MG63 (cell line): ENCODE measurements around the gene FAM53A. TPM values are rescaled to one million over a fixed set of nuclear protein-coding genes. Genes with fewer than 3 reads are reported as not detected.

Experiments
- DNase-seq: peaks from one replicate; pipeline ENCODE4 v3.0.0-alpha.2; 2020
- H3K27me3 ChIP-seq: fragments of 250-450 bp; sonication (Bioruptor Pico); 2 replicates; pipeline ENCODE4 v1.5.1; 2020; ENCODE audit warnings: mild to moderate bottlenecking, moderate library complexity
- H3K36me3 ChIP-seq: fragments of 250-450 bp; sonication (Bioruptor Pico); 2 replicates; pipeline ENCODE4 v1.5.1; 2020; ENCODE audit warnings: mild to moderate bottlenecking, moderate library complexity
- H3K4me3 ChIP-seq: fragments of 250-450 bp; sonication (Bioruptor Pico); 2 replicates; pipeline ENCODE4 v1.5.1; 2020; ENCODE audit warnings: mild to moderate bottlenecking, moderate library complexity
- H3K9me3 ChIP-seq: fragments of 250-450 bp; sonication (Bioruptor Pico); 2 replicates; pipeline ENCODE4 v1.5.1; 2020; ENCODE audit warnings: mild to moderate bottlenecking, moderate library complexity
- total RNA-seq: library from RNA; depleted of rRNA; stranded (reverse); fragments of >200 nt; shearing (Covaris generic); gene quantifications from 2 replicates; pipeline ENCODE4 v1.2.3, GENCODE V29; 2014; ENCODE audit warnings: low replicate concordance

The FAM53A gene
- total RNA-seq, 1 experiment from 2014 or later, result 2.6 TPM

DNA sequence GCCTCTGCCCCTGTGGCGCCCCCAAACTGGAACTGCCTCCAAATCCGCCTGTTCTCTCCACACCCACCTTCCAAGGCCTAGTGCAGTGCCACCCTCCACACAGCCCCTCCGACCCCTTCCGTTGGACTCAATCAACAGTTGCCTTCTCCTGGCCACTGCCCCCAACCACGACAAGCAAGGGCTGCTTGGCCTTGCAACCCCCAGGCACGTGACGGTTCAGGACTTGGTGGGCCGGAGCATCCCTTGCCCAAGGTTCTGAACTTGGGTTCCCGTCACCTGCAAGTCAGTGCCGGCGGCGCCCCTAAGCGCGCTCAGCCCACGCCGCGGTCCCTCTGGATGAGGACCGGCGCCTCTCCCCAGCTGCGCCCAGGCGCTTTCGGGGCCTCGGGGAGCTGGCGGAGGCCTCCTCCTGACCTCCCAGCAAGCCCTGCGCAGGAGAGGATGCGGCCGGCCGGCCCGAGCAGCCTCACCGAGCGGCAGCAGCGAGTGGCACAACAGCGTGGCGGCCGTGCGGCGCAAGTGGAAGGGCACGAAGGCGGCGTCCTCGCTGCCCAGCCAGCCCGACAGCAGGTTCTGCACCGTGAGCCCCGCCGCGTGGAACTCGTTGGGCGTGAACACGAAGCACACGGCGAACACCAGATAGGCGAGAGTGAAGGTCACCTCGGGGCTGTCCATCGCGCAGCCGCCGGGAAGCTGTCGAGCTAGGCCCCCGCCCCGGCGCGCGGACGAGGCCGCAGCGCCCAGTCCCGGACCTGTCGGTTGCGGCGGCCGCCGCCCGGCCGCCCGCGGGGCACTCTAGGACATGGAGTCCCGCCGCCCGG is 36.3 kb upstream of the FAM53A start:
- no peaks in the 10 kb centered on the region for H3K9me3 ChIP-seq
- DNase-seq, result peak; percentile 32
- peak overlapping the region; percentile 67 for H3K4me3 ChIP-seq
- peaks cover 13% of the 10 kb centered on the region for H3K36me3 ChIP-seq
- no peaks in the 10 kb centered on the region for H3K27me3 ChIP-seq

GRCh38 chr4:1718095-1718850 is 34.2 kb upstream of the FAM53A start:
- Histone ChIP-seq H3K9me3 (no peaks in the 10 kb centered on the region), H3K4me3 (no peak overlapping the region), H3K36me3 (peaks cover 6% of the 10 kb centered on the region), H3K27me3 (no peaks in the 10 kb centered on the region)
- no peak for DNase-seq

DNA sequence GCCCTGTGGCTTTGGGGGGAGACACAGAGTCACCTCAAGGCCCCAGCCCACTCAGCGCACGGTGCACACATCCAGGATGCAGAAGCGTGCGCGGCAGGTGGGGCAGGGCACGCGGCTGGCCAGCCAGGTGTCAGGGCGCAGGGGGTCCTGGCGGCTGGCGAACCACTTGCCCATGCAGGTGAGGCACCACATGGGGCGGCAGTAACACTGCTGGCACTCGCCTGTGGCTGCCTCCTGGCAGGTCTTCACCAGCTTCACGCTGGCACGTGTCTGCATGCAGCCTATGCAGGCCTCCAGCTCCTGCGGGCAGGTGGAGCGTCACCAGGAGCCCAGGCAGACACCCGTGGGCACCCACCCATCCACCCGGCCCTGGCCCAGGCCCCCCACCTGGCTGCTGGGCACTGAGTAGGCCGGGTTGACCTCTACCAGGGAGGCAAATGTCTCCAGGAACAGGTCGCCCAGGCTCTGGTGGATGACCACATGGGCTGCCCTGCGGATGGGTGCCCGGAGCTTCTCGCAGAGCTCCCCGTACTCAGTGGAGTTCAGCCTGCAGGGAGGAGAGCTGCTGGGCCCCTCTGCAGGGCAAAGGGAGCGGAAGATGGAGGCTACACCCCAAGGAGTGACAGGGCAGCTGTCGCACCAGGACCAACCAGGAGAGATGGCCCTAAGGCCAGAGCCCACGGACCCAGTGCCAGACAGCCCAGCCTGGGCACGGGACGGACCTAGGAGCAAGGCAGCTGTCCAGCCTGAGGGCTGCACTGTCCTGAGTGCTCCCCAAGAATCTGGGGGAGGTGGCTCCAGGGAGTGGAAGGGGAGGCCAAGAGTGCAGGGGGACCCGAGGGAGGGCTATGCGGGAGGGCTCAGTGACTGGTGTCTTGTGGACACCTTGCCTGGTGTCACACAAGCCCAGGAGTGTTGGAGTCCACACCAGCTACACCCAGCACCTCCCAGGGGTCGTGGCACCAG is 33.3 kb upstream of the FAM53A start:
- no peak for DNase-seq
- Histone ChIP-seq H3K36me3 (peaks cover 3% of the 10 kb centered on the region; the same call in 1 of the 2 replicates), H3K4me3 (no peak overlapping the region), H3K9me3 (no peaks in the 10 kb centered on the region), H3K27me3 (no peaks in the 10 kb centered on the region)

DNA sequence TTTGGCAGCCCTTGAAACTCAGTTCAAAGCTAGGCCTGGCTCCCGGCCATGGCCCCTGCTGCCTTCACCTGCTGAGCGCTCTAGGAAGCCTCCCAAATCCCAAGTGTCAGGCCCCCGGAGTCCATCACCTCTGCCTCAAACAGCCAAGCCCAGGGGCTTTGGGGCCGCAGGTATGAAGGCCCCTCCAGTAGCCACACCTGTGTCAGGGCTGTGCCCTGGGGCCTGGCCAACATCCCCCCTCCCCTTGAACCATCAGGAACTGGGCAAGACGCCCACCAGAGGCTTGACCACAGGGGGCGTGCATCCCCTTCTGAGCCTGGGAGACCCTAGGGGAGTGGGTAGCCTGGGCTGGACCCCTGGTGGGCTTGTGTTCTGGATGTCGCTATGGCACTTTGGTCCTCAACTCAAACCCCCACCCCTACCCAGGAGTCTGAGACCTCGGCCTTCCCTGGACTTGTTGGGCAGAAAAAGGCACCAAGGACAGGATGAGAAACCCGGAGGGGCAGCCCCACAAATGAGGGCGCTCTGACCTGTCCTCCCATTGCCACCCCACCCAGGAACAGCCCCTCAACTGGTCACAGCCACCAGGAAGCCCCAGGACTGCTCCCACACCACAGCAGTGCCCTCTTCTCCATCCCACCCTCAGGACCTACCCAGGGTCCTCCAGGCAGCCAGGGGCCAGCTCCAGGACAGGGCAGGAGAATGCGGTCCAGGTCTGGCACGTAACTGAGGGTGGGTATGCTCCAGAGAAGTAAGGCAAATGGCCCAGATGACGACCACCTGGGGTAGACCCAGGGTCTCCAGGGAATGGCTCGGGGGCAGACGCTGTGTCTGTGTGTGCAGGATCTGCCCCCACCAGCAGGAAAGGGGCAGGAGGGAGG is 32.2 kb upstream of the FAM53A start:
- no peaks in the 10 kb centered on the region for H3K27me3 ChIP-seq
- peaks cover 3% of the 10 kb centered on the region; the same call in 1 of the 2 replicates for H3K36me3 ChIP-seq
- no peaks in the 10 kb centered on the region for H3K9me3 ChIP-seq
- DNase-seq, result no peak
- H3K4me3 ChIP-seq, result no peak overlapping the region

DNA sequence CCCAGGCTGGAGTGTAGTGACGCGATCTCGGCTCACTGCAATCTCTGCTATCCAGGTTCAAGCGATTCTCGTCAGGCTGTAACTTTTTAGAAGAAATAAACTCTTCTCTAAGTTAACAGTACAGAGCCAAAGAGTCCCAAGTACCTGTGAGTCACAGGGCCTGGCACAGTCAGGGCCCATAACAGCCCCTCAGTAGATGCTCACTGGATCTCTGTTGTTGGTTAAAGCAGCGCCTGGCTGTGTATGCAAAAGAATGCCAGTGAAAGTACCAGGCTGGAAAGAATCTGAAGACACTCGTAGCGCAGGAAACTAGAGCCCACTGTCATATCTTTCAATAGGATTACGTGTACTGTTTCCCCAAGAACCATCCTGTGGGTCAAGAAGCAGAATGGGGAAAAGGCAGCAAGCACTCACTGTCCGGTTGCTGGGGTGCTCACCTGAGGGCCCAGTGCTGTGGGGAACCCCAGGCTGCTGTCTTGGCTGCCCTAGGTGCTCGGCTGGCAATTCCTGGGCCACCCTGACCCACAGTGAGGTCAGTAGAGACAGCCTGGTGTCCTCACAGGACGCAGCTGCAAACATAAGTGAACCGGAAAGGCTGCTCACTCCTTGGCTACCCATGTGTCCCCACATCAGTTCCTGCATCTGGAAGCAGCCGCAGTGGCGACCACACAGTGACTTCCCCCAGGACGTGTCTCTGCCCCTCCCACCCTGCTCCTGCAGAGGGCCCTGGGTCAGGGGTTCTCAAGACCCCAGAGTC is 31.1 kb upstream of the FAM53A start:
- no peak overlapping the region for H3K4me3 ChIP-seq
- H3K27me3 ChIP-seq, result no peaks in the 10 kb centered on the region
- DNase-seq, result no peak
- H3K9me3 ChIP-seq, result no peaks in the 10 kb centered on the region
- peaks cover 6% of the 10 kb centered on the region for H3K36me3 ChIP-seq

DNA sequence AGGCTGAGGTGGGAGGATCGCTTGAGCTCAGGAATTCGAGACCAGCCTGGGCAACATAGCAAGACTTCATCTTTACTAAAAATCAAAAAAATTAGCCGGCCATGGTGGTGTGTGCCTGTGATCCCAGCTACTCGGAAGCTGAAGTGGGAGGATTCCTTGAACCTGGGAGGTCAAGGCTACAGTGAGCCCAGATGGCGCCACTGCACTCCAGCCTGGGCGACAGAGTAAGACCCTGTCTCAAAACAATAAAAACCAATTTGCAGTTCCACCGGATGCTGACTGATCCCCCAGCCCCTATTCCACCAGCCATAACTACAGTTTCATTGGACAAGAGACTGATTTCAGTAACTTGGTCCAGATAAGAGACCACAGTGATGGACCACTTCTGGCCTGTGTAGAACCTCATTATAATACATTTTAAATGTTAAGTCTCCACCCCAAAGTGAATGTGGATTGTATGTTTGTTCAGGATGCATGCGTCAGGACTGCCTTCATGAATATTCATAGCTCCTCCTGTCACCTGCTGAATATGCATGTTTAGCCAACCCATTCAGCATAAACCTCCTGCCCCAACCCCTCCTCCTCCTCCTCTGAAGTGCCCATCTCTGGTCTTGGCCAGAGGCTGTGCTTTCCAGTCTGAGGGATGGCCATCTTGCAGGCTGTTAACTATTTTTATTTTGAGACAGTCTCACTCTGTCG is 30.3 kb upstream of the FAM53A start:
- H3K4me3 ChIP-seq, result peak overlapping the region; percentile 64
- H3K27me3 ChIP-seq, result no peaks in the 10 kb centered on the region
- peaks cover 11% of the 10 kb centered on the region for H3K36me3 ChIP-seq
- no peaks in the 10 kb centered on the region for H3K9me3 ChIP-seq
- DNase-seq, result no peak

- Histone ChIP-seq H3K27me3 (no peaks in the 10 kb centered on the region), H3K9me3 (no peaks in the 10 kb centered on the region), H3K4me3 (peak overlapping the region; percentile 64), H3K36me3 (peaks cover 15% of the 10 kb centered on the region)
- DNase-seq, result no peak
Measured at GRCh38 chr4:1713003-1713851, 29.1 kb upstream of the FAM53A start.

DNA sequence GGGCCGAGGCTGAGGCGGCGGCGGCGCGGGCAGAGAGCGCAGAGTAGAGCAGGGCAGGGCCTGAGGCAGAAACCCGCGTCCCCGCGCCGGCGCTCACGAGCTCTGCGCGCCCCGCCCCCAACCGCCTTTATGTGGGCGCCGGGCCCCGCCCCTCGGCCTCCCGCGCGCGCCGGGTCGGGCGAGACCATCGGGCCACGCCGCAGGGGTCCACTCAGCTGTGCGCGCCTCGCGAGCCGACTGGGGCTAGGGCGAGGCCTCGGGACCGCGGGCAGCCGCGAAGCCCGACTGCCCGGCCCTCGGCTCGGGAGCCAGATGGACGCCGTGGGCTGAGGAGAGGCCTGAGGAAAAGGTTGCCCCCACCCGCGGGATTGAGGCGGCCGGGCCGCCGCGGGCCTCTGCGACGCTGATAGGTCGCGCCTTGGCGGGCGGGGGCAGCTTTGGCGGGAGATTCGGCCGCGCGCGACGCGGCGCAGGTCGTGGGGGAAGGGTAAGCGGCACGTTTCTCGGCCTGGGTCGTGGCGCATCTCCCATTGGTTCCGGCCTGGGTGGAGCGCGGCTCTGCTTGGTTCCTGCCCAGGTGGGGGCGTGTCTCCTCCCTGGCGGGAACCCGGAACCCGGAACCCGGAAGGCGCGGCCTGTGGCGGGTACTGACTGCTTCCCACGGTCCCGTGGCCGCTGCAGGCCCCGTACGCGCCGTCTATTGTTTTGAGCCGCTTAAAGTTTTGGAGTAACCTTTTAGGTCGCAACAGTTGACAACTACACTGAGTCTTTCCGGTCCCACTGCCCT is 28.3 kb upstream of the FAM53A start, which contains the start of gene SLBP:
TSS of gene SLBP (minus strand) at position 104 of the 787 bp plus-strand sequence. CDS start 131 bp downstream, outside the sequence.
- Histone ChIP-seq H3K27me3 (no peaks in the 10 kb centered on the region), H3K4me3 (peak within 1 kb of the TSS; percentile 64), H3K36me3 (peaks cover 17% of the 10 kb centered on the region), H3K9me3 (no peaks in the 10 kb centered on the region)
- DNase-seq, result peak; percentile 93

DNA sequence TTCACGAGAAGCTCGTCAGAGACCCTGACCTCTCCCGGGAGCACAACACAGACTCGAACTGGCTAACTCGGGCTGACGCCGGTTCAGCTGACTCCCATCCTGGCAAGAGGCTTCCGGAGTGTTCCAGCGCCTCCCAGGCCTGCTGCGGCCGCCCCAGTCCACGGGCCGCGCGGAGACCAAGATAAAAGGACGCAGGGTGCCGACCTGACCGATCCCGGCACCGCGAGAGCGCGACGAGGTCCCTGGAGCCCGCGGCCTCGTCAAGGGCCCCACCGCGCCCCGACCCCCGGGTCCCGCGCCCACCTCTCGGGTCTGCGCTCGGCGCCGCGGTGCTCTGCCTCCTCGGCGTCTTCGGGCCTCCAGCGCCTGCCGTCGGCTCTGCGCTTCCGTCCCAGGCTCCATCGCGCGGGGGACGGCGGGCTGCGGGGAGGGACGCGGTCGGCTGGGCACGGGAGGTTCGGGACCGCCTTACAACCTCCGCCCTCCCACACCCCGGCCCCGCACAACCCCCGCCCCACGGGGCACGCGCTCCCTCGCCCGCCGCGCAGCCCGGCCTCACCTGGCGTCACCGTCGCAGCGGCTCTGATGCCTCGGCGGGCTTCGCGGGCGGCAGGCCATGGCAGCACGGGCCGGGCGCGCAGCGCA is 27.6 kb upstream of the FAM53A start:
- peak overlapping the region; percentile 64 for H3K4me3 ChIP-seq
- no peaks in the 10 kb centered on the region for H3K27me3 ChIP-seq
- no peak for DNase-seq
- H3K9me3 ChIP-seq, result no peaks in the 10 kb centered on the region
- peaks cover 17% of the 10 kb centered on the region for H3K36me3 ChIP-seq

DNA sequence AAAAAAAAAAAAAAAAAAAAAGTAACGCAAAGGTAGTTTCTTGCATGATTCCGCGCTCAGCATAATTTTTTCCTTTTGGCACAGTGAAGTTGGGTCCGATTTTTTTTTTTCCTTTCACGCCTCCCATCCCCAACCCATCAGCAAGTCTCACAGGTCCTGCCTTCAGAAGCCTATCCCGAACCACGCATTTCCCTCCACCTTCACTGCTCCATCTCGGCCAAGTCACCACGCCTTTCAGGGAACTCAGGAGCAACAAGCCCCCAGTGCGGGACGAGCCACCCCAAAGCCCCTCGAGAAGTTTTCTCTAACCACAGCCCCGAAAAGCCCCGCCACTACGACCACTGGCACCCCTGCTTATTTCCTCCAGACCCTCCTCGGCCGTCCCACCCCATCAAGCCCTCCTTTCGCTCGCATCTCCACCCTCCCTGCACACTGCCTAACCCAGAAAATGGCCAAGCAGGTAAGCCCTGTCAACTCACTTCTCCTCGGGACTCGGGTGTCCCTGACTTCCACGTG is 27.0 kb upstream of the FAM53A start:
- DNase-seq, result no peak
- H3K4me3 ChIP-seq, result peak overlapping the region; percentile 64
- H3K27me3 ChIP-seq, result no peaks in the 10 kb centered on the region
- H3K9me3 ChIP-seq, result no peaks in the 10 kb centered on the region
- H3K36me3 ChIP-seq, result peaks cover 22% of the 10 kb centered on the region

DNA sequence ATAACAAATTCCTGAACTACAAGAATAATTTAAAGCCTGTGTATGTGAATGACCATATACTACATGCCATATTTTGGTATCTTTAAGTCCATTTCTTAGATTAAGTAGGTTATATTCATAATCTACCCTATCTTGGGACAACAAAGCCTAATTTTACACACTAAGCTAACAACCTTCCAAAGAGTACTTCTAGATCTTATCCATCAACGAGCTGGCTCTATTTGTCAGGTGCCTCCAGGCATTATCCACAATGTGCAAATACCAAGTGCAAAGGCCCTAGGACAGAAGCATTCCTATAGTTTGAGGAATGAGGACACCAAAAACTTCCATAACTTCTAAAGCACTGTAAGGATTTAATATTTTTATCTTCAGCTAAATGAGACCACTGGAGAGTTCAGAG is 24.5 kb upstream of the FAM53A start:
- H3K4me3 ChIP-seq, result no peak overlapping the region
- no peaks in the 10 kb centered on the region for H3K9me3 ChIP-seq
- no peaks in the 10 kb centered on the region for H3K27me3 ChIP-seq
- peaks cover 42% of the 10 kb centered on the region for H3K36me3 ChIP-seq
- no peak for DNase-seq

- no peak for DNase-seq
- Histone ChIP-seq H3K27me3 (no peaks in the 10 kb centered on the region), H3K36me3 (peaks cover 60% of the 10 kb centered on the region), H3K4me3 (no peak overlapping the region), H3K9me3 (no peaks in the 10 kb centered on the region)
Measured at GRCh38 chr4:1706358-1706757, 22.2 kb upstream of the FAM53A start.

DNA sequence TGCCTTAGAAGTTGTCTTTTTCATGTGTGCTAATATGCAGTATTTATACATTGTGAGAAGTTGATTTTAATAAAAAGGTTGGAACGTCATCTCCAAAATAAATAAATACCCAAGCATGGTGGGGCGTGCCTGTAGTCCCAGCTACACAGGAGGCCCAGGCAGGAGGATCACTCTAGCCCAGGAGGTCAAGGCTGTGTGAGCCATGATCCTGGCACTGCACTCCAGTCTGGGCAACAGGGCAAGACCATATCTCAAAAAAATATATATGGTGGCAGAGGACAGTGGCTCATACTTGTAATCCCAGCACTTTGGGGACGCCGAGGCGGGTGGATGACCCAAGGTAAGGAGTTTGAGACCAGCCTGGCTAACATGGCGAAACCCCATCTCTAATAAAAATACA is 21.6 kb upstream of the FAM53A start:
- no peaks in the 10 kb centered on the region for H3K9me3 ChIP-seq
- H3K4me3 ChIP-seq, result no peak overlapping the region
- no peaks in the 10 kb centered on the region for H3K27me3 ChIP-seq
- peaks cover 60% of the 10 kb centered on the region for H3K36me3 ChIP-seq
- DNase-seq, result no peak
